Stimulated activated CD8-positive, alpha-beta memory T cell treated with anti-CD3 and anti-CD28 coated beads, Interleukin-12 subunit alpha, Interleukin-12 subunit beta, amount 100 ng/mL, for 4 hours (primary cell): ENCODE measurements around the gene TAOK1.
A peak's percentile ranks its signal among the peaks of the same experiment; 100 is the strongest.
"Not testable (repeated sequence)": the region's sequence is repeated elsewhere in the genome, so short reads cannot be mapped to it uniquely, and the experiment has no call there.

Experiments used
- DNase-seq: peaks from one replicate; pipeline ENCODE4 v3.0.0-alpha.2; 2020; ENCODE audit warnings: low read depth

Gene TAOK1

DNA sequence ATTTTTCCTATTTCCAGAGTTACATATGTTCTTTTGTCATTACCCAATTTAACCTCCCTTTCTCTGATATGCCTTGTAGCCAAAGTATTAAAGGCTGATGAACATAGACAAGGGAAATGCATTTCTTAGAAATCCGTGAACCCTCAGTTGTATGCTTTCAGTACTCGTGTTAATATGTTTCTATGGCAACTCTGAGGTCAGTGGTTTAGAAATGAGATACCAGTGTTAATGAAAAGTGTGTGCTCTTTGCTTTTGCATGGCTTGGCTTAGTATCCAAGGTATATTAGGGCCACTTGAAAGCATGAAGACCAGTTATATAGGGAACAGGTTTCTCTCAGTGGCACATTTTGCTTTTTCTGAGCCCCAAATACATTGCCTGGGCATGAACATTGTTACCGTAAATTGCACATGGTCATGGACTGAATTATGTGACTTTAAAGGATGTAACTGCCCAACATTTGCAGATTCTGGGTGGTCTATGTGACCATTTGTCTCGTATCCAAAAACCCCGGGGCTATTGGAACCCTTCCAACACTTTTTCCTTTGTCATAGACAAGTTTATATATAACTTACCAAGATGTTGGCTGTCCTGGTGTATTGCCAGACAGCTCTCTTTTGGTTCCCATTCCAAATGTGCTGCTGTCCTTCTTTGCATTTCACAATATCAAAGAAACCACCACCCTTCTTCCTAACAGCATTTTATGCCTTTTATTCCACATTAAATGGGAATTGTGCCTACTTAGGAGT is 159.2 kb downstream of the TAOK1 start:
- DNase-seq = no peak

DNA sequence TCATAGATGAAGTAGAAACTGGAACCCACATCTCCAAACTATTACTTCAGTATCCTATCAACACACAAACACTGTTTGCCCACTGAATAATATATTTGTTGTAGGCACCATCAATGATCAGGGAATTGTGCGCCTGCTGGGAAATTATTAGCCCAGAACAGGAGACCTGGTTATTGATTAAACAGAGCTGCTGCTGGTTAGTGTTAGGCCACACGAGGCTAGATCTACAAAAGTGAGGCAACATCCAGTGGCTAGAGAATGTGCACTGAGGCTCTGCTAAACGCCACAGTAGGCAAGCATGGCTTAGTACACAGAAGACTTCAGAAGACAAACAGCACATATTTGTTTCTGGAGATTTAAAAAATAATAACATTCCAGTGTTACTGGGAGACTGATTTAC is 165.7 kb downstream of the TAOK1 start:
- DNase-seq = no peak

DNA sequence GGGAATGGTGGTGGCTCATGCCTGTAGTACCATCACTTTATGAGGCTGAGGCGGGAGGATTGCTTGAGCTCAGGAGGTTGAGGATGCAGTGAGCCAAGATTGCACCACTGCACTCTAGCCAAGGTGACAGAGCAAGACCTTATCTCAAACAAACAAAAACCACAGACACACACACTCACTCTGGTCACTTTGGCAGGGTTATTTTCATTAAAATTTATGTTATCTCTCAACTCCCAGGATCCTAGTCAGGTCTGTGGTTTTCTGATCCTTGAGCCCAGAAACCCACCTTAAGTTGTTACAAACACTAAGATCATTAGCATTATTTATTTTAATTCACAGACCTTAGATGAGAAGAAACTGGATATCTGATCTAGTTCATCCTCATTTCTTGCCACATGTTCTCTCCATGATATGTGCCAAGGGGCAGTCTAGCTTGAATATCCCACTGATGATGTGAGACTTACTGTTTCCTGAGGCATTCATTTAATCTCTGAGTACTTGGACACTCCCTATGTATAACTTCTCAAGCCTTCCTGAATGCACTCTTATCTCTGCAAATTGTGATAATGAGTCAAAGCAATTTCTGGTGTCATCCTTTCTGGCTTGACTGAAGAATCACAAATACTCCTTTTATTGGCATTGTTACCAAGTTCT is 167.0 kb downstream of the TAOK1 start:
- DNase-seq = no peak

DNA sequence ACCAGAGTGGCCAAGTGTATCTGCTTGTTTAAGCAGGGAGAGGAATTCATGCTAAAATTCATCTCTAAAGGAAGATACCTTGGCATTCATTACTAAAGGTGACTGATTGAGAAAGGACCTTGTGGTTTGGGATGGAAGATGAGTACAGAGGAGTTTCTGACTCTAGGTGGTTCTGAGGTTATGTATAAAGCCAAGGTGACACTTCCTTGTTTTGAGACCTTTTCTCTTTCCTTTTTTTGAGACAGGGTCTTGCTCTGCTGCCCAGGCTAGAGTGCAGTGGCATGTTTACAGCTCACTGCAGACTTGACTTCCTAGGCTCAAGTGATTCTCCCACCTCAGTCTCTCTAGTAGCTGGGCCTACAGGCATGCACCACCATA is 167.6 kb downstream of the TAOK1 start:
- DNase-seq = no peak

DNA sequence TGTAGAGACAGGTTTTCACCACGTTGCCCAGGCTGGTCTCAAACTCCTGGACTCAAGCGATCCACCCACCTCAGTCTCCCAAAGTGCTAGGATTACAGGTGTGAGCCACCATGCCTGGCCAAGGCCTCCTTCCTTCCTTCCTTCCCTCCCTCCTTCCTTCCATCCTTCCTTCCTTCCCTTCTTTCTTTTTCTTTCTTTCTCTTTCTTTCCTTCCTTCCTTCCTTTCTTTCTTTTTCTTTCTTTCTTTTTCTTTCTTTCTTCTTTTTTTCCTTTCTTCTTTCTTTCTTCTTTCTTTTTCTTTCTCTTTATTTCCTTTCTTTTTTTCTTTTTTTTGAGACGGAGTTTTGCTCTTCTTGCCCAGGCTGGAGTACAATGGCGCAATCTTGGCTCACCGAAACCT is 168.0 kb downstream of the TAOK1 start:
- not testable (repeated sequence) for DNase-seq

DNA sequence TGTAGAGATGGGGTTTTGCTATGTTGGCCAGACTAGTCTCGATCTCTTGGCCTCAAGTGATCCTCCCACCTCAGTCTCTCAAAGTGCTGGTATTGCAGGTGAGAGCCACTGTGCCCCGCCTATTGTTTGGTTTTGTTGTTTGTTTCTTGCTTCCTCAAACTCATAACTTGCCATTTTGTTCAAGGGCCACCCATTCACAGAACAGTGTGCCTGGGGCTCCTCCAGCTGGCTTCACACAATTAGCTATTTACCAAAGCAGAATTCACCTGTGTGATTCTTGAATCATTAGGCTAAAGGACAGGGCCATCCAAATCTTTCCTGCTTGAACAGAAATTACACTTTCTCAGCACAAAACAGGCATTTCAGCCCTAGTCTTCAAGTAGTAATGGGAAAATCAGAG is 169.5 kb downstream of the TAOK1 start:
- no peak for DNase-seq

DNA sequence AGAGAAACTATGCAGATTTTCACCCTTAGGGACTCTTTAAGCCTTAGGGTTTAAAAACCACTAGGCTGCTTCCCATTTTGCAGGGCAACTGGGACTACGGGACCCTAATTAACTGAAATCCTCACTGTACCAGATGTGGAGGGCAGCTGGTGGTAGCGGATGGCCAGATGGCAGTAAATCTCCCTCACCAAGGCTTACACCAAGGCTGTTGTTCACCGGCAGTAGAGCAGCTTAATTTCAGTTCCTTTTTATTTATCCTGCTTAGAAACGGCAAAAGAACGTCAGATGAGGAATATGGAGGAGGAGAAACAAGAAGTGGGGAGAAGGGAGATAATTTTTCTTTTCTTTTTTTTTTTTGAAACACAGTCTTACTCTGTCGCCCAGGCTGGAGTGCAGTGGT is 170.2 kb downstream of the TAOK1 start:
- DNase-seq = no peak

DNA sequence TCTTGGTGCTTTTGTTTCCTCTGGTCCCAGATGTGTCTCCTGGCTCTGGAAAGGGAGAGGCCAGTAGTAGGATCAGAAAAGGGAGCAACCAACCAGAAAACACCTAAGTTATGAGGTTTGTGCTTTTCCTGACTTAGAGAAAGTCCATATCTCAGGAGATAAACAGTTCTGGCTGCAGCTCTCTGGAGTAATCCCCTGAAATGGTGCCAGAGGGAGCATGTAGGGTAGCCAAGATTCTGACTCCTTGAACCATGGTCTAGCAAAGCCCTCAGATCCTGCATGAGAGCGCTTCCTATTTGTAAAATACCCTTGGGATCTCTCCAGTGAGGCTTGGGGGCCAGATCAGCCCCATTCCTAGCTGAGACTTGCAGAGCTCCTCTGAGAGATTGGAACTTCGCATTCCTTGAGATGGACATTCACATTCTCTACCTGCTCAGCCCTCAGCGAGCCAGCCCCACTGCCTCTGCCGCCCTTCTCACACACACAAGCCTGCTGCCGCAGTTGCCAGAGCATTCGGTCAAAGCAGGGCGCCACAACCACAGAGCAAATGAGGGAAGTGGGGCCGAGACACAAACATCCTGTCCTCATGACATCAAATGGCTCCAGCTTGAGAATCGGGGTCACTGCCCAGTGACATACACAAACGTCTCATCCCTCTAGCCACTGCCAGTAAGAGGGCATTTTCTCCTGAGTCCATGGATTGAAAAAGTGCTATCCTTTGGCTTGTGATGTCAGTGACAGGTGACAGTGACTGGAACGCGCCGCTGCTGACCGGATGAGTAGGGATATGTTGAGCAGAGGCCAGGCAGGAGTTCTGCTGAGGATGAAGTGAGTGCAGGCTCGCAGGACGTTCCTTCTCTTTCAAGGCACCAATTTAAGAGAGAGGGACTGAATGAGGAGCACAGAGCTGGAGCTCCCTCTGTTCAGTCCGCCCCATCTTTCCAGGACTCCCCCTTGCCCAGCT is 171.7 kb downstream of the TAOK1 start:
- DNase-seq = no peak

DNA sequence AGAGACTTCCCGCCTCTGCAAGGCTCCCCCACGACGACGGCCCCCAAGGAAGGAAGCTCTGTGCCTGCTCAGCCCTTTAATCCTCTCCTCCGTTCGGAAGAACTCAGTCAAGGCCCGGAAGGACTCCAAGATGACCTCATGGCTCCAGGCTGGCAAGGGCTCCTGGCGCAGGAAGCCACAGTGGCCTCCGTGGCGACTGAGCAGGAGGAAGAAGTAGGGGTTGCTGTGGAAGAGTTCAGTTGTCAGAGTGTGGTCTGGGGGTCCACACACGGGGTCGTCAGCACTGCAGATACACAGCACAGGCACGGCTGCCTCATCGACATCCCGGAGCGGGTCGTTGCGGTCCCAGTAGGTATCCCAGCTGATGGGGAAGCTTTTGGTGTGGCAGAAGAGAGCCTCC is 172.5 kb downstream of the TAOK1 start:
- no peak for DNase-seq

DNA sequence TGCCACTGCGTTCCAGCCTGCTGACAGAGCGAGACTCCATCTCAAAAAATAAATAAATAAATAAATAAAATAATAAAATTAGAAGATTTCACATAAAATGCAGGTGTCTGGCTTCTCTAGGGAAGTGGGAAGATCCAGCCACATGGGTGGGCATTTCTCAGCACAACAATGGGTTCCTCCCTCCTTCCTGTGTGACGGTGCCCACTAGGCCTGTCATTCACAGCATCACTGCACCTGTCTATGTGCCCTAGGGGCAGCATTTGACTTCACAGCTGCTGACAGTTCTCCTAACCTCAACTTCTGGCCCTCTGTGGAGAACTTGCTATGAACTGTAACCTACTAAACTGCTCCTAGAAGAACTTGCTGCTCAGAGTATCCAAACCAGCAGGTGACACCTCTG is 173.7 kb downstream of the TAOK1 start:
- DNase-seq = no peak

DNA sequence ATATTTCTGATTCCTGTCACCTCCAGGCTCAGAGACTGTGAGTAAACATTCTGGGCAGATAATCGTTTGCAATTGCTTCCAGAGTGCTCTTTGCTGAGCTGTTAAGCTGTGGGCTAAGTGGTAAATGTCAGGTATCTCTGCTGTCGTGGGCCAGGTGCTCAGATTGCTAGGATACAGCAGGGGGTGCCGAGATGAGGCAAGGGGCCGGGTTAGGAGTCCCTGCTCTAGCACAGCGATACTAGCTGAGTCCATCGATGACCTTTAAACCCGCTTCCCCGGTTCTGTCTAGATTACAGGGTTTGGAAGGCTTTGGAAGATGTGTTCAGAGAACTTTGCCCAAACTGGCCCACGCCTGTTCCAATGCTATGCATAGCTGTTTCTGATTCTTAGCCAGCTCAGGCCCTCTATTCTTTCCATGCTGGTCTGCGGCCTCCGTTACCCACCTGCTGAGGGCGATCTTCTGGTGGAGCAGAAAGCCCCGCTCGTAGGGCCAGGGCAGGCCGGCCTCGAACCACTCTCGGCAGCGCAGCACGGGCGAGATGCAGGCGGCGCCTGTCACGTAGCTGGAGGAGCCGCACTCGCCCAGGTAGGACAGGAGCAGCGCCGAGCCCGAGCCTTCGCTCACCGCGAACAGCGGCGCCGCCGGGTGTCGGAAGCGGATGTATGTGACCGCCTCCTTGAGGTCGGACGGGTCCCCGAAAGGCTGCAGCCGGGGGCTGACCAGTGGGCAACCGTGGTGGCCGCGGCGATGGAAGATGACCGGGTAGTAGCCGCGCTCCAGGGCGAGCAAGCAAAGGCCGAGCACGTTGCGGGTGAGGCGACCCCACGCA is 175.7 kb downstream of the TAOK1 start:
- peak; percentile 45 for DNase-seq

DNA sequence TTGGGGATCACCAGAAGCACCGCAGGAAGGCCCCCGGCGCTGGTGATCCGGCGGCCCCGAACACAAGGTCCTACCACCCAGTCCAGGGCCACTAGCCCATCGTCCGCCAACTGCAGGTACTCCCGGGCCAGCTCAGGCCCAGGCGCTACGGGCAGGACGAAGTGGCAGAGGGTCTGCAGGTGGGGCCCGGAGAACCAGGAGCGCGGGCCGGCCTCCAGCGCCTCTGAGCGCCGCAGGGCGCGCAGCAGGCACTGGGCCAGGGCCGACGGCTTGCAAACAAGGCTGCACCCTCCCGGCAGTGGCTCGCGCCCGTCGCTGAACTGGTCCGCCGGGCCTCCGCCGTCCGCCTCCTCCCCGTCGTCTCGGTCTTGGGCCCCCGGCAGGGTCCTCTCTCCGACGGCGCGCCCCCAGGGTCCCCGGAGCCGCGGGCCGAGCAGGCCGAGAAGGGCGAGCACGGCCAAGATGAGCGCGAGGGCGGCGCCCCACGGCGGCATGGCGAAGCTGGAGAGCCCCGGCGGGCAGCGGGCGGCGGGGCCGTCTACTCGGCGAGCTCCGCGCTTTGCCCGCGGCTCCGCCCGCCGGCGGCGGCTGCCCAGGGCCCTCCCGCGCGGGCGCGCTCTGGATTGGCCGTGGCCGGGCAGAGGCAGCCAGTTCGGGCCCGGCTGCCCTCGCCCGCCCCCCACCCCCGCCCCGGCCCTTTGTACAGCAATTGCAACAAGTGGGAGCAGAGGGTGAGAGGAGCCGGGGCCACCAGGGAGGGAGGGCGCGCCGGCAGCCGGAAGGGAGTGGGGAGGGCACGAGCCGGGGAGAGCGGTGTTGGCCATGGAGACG is 176.5 kb downstream of the TAOK1 start, which contains the start of gene ABHD15:
ABHD15 (minus strand) TSS at position 565 of the 831 bp plus-strand sequence; CDS start at position 494, 71 bp downstream.
- peak; percentile 55 for DNase-seq

DNA sequence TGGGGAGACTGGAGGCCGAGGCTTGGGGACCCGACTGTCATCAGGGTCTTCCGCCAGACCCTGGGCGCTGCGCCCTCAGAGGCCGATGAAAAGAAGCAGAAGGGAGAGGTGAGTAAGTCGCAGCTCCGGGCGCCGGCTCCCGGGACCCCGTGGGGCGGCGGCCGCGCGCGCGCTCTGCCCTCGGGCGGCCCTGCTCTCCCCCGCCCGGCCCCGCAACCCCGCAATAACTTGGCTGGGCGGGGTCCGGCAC is 177.1 kb downstream of the TAOK1 start:
- no peak for DNase-seq

DNA sequence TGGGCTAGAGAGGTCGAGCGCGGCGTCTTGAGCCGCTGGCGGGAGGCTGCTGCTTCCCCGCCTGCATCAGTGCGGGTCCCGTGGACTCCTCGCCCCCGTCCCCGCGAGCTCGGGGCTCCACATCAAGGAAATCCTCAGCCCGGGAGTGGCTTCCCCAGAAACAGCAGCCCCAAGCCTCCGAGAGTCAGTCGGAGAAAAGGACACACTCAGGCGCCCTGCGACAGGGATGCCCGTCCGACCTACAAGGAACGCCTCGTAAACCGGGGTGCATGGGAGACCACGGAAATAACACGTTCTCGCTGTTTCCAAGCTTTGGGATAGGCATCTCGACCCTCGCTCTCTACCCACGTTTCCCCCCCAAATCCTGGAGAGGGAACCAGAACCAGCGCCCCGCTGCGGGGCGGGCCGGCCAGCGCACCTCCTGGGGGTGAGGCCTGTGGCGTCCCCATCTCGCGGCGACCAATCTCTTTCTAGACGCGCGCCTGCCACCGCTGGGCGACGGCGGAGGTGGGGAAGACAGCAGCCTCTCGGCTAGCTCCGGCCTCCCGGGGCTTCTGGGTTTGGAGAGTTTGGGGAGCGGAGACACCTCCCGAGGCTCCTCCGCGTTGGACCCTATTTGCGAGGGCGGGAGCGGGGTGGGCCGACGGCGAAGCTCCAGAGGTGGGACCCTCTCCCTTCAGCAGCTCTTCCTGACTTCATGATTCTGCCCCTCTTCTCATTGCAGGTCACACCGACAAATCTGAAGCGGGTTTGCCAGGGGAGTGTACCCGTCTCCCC is 177.6 kb downstream of the TAOK1 start:
- peak; percentile 57 for DNase-seq

DNA sequence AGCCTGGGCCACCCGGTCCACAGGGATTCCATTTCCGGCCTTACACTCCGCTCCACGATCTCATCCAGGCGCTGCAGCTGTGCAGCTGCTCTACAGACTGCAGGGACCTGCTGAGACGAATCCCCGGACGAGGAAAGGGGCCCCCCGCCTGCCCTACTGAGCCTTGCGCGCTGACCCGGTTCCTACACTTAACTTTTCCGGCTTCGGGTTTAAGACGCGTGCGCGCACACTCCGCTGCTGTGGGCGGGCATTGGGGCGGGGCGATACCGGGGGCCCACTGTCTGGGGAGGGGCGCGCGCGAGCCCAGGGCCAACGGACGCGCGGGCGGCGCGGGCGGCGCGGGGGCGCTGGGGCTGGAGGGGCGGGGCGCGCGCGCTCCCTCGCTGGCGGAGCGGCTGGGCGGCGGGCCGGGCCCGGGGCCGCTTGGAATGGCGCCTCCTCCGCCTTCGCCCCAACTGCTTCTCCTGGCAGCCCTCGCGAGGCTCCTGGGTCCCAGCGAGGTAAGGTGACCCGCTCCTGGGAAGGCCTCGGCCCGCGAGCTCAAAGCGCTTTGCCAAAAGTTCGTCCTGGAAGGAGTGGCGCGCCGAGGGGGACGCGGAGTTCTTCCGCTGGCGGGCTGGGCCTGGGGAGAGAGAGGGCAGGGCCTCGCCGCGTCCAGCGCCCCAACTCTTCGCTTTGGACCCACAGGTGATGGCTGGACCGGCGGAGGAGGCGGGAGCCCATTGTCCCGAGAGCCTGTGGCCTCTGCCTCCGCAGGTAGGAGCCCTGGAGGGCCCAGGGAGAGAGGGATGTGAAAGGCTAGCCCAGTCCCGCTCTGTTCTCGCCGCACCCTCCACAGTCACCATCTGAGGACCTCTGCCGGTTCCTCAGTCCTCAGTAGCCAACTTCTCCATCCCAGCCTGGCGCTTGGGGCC is 178.4 kb downstream of the TAOK1 start, which contains the start of gene TP53I13:
TP53I13 (plus strand) TSS at position 371 of the 914 bp plus-strand sequence; CDS start at position 429, 58 bp downstream.
- peak; percentile 84 for DNase-seq

DNA sequence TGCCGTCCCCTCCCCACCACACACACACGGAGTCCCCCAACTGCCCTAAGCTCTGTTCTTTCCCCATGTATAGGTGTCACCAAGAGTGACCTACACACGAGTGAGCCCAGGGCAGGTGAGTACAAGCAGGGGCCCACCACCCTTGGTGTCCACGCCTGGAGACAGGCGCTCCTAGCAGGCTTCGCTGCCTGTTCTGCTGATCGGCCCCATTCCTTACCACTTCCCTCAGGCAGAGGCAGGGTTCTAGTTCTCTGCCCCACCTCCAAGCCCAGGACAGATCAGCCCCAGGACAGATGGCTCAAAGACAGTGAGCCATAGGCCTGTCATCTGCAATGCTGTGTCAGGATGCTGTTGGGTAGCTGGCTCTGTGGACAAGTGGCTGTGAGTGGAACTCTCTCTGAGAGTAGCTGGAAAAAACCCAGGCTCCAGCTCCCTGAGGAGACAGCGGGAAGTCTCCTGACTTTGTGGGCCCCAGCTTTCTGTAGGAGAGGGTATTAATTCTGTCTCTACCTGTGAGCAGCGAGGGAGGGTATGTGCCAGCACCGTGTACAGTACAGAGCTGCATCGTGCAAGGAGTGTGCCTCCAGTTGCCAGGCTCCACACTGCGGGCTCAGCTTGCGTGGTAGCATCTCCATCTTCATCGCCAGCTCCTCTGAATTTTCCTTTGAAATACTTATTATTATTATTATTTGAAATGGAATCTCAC is 179.2 kb downstream of the TAOK1 start:
- DNase-seq = no peak

DNA sequence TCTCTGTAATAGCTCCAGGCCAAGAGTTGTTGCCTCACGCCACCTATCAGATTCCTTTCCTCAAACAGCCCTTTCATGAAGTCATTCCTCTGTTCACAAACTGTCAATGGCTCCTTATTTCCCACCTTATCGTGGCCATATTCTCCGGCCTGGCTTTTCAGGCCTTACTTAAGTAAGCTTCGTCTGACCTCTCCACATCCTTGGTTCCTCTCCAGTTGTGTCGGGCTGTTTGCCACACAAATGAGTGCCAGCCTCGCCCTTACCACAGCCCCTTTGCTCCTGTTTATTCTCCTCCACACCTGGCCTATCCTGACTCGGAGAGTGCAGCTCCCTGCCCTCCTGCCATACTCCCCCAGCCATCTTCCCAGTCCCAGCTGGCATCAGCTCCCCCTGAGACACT is 180.4 kb downstream of the TAOK1 start:
- no peak for DNase-seq

DNA sequence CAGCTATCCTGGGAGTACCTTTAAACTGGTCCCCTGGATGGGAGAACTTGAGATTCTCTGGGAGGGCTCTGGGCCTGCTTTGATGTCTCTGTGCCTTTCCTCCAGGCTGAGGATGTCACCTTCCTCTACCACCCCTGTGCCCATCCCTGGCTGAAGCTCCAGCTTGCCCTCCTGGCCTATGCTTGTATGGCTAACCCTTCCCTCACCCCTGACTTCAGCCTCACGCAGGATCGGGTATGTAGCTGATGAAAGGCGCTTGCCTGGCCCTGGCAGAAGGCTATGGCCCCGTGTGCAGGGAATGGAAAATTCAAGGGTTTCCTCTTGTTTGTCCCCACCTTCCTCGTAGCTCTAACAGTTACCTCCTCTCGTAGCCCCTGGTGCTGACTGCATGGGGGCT is 181.3 kb downstream of the TAOK1 start:
- no peak for DNase-seq
